K562 (cell line): Measurements from ENCODE around the gene USP32. TPM values are rescaled to one million over a fixed set of nuclear protein-coding genes. Genes with fewer than 3 reads are reported as not detected.

Source experiments
- CHD2 ChIP-seq: IDR thresholded peaks from 2 replicates; pipeline ENCODE4 v1.6.1; 2011; ENCODE audit warnings: low read depth, low read length
- CTCF ChIP-seq, 3 experiments: IDR thresholded peaks in 2 of 3; conservative IDR thresholded peaks in 1 of 3; 2 replicates each; pipeline ENCODE4 v1.5.1; 2011 to 2012; ENCODE audit warnings: low read length in 3 of 3, mild to moderate bottlenecking in 3 of 3, control low read depth in 2 of 3, improper control_type of control experiment in 1 of 3, inconsistent platforms in 1 of 3, low read depth in 1 of 3, mixed read lengths in 1 of 3, moderate library complexity in 1 of 3; ENCODE audit not compliant: insufficient read depth in 2 of 3
- E2F8 ChIP-seq: fragments of 450-650 bp; IDR thresholded peaks from 2 replicates; pipeline ENCODE4 v1.7.1; 2018; ENCODE audit warnings: mild to moderate bottlenecking, low read depth; ENCODE audit not compliant: partially characterized antibody
- MEIS2 ChIP-seq: fragments of 450-650 bp; IDR thresholded peaks from 2 replicates; pipeline ENCODE4 v1.6.1; 2014; ENCODE audit warnings: mild to moderate bottlenecking; ENCODE audit not compliant: partially characterized antibody
- SAFB2 ChIP-seq: fragments of 200-400 bp; formaldehyde crosslinking; IDR thresholded peaks from 2 replicates; pipeline ENCODE4 v1.6.1; 2018; ENCODE audit warnings: borderline replicate concordance, low read length, low read depth, moderate library complexity; ENCODE audit not compliant: severe bottlenecking
- SMARCC2 ChIP-seq: fragments of 450-650 bp; IDR thresholded peaks from 2 replicates; pipeline ENCODE4 v1.6.1; 2017; ENCODE audit warnings: antibody characterized with exemption, moderate library complexity, mild to moderate bottlenecking, low read depth
- SP2 ChIP-seq: IDR thresholded peaks from 2 replicates; pipeline ENCODE4 v1.6.1; 2011; ENCODE audit warnings: mild to moderate bottlenecking, low read depth, low read length, moderate library complexity; ENCODE audit not compliant: poor library complexity, severe bottlenecking; ENCODE audit errors: extremely low read depth
- TAL1 ChIP-seq: fragments of 450-650 bp; IDR thresholded peaks from 2 replicates; pipeline ENCODE4 v1.6.1; 2016; ENCODE audit warnings: mild to moderate bottlenecking
- ZBTB17 ChIP-seq: fragments of 450-650 bp; formaldehyde crosslinking; IDR thresholded peaks from 2 replicates; pipeline ENCODE4 v1.4.0; 2020; ENCODE audit warnings: mild to moderate bottlenecking
- ZNF134 ChIP-seq: fragments of 250-450 bp; sonication (Bioruptor Pico); conservative IDR thresholded peaks from 2 replicates; pipeline ENCODE4 v1.4.0; 2020
- ZNF232 ChIP-seq: sonication (generic); formaldehyde crosslinking; IDR thresholded peaks from 2 replicates; pipeline ENCODE4 v1.8.0; 2022; ENCODE audit warnings: mild to moderate bottlenecking, missing genetic modification reagents
- ZNF311 ChIP-seq: fragments of 250-450 bp; sonication (Bioruptor Pico); IDR thresholded peaks from 2 replicates; pipeline ENCODE4 v1.4.0; 2020; ENCODE audit warnings: mild to moderate bottlenecking, moderate library complexity
- ZNF436 ChIP-seq: fragments of 250-450, 450-650 bp; sonication (Bioruptor Pico); formaldehyde crosslinking; IDR thresholded peaks from 2 replicates; pipeline ENCODE4 v1.7.0; 2020; ENCODE audit warnings: mild to moderate bottlenecking
- ZNF507 ChIP-seq: conservative IDR thresholded peaks from 2 replicates; pipeline ENCODE4 v1.6.1; 2017; ENCODE audit warnings: missing genetic modification characterization, missing compliant biosample characterization
- ZNF639 ChIP-seq, 2 experiments: fragments of 200-800 bp in 1 of 2; sonication (Bioruptor generic) in 1 of 2; sonication (generic) in 1 of 2; formaldehyde crosslinking in 1 of 2; IDR thresholded peaks in 1 of 2; conservative IDR thresholded peaks in 1 of 2; 2 replicates each; pipeline versions ENCODE4 v1.5.0 to v1.6.1; 2016 to 2020; ENCODE audit warnings: missing compliant biosample characterization in 1 of 2, missing genetic modification characterization in 1 of 2, missing genetic modification reagents in 1 of 2
- polyA plus RNA-seq, 8 experiments: library from polyadenylated mRNA; depleted of rRNA in 4 of 8; stranded (reverse) in 5 of 8; unstranded in 3 of 8; fragments of >200 nt; fragmentation: Nextera tagmentation in 2 of 8; fragmentation: Illumina TruSeq in 1 of 8; extraction: Ambion mirVana in 2 of 8; extraction: Trizol in 1 of 8; gene quantifications; 2 replicates each; pipeline versions ENCODE4 v1.2.1 to v1.2.3, GENCODE V29; 2011 to 2014; ENCODE audit warnings: inconsistent platforms in 1 of 8, missing spikeins in 1 of 8
- total RNA-seq, 7 experiments: library from RNA; depleted of rRNA in 6 of 7; stranded (reverse); fragments of >200 nt in 6 of 7; fragmentation: Illumina TruSeq in 2 of 7; extraction: Trizol in 2 of 7; gene quantifications; 2 replicates each; pipeline versions ENCODE4 v1.2.1 to v1.2.3, GENCODE V29; 2011 to 2021; ENCODE audit warnings: low replicate concordance in 1 of 7
- TF ChIP-seq, protein P1 (sequence below): fragments of 250-450 bp; sonication (Bioruptor Pico); IDR thresholded peaks from 2 replicates; pipeline ENCODE4 v1.9.0; 2021; ENCODE audit warnings: mild to moderate bottlenecking
- TF ChIP-seq, protein P2 (sequence below): sonication (generic); formaldehyde crosslinking; IDR thresholded peaks from 2 replicates; pipeline ENCODE4 v1.8.0; 2022; ENCODE audit warnings: mild to moderate bottlenecking, missing genetic modification reagents

The USP32 gene
- total and polyA plus RNA-seq, 9 of the 15 experiments (the other 6 are each of a cell fraction or from before 2014, with no cell fraction given): 18.0 to 69.3 (median 47.1) TPM

- TF ChIP-seq CTCF (IDR thresholded peaks at IDR 0.05 in 2 of 3, conservative IDR thresholded peaks at IDR 0.05 in 1 of 3; ENCODE audit: insufficient read depth in 2 of 3, low read depth in 1 of 3, low read length in 3 of 3) (no peak), ZBTB17 (CRISPR knock-in tag) (no peak), ZNF639 (CRISPR knock-in tag; conservative IDR thresholded peaks at IDR 0.05 in 1 of 2, IDR thresholded peaks at IDR 0.05 in 1 of 2) (peak in 1 of 2 experiments; percentile 47; a peak in 2 of 4 replicates), SP2 (no peak), ZNF134 (CRISPR knock-in tag) (no peak), CHD2 (no peak), ZNF311 (CRISPR knock-in tag) (no peak), SAFB2 (no peak), MEIS2 (peak; percentile 49), TAL1 (peak; percentile 69), ZNF232 (CRISPR knock-in tag) (no peak), E2F8 (no peak), ZNF436 (CRISPR knock-in tag) (no peak), SMARCC2 (no peak), ZNF507 (tag) (no peak)
- TF ChIP-seq, protein P1, sequence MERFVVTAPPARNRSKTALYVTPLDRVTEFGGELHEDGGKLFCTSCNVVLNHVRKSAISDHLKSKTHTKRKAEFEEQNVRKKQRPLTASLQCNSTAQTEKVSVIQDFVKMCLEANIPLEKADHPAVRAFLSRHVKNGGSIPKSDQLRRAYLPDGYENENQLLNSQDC (CRISPR knock-in tag): no peak
- TF ChIP-seq, protein P2, sequence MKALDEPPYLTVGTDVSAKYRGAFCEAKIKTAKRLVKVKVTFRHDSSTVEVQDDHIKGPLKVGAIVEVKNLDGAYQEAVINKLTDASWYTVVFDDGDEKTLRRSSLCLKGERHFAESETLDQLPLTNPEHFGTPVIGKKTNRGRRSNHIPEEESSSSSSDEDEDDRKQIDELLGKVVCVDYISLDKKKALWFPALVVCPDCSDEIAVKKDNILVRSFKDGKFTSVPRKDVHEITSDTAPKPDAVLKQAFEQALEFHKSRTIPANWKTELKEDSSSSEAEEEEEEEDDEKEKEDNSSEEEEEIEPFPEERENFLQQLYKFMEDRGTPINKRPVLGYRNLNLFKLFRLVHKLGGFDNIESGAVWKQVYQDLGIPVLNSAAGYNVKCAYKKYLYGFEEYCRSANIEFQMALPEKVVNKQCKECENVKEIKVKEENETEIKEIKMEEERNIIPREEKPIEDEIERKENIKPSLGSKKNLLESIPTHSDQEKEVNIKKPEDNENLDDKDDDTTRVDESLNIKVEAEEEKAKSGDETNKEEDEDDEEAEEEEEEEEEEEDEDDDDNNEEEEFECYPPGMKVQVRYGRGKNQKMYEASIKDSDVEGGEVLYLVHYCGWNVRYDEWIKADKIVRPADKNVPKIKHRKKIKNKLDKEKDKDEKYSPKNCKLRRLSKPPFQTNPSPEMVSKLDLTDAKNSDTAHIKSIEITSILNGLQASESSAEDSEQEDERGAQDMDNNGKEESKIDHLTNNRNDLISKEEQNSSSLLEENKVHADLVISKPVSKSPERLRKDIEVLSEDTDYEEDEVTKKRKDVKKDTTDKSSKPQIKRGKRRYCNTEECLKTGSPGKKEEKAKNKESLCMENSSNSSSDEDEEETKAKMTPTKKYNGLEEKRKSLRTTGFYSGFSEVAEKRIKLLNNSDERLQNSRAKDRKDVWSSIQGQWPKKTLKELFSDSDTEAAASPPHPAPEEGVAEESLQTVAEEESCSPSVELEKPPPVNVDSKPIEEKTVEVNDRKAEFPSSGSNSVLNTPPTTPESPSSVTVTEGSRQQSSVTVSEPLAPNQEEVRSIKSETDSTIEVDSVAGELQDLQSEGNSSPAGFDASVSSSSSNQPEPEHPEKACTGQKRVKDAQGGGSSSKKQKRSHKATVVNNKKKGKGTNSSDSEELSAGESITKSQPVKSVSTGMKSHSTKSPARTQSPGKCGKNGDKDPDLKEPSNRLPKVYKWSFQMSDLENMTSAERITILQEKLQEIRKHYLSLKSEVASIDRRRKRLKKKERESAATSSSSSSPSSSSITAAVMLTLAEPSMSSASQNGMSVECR (CRISPR knock-in tag): no peak
Measured at GRCh38 chr17:60388742-60389141, 3.2 kb downstream of the USP32 start (continued).
